Astrocyte of the cerebellum (primary cell): ENCODE data around the gene KLHL2.
"Not testable (repeated sequence)": the region's sequence is repeated elsewhere in the genome, so short reads cannot be mapped to it uniquely, and the experiment has no call there.

ENCODE experiments used
- DNase-seq: peaks from one replicate; pipeline ENCODE4 v3.0.0-alpha.2; 2011; ENCODE audit warnings: low read depth
- H3K4me3 ChIP-seq: 2 replicates; pipeline ENCODE4 v1.5.1; 2011; ENCODE audit warnings: mild to moderate bottlenecking, low read depth, low read length, moderate library complexity
- in situ Hi-C: cut with HindIII; loops from 2 replicates; pipeline ENCODE4 v1.10.0; 2017; ENCODE audit warnings: low sequenced_read_pairs
- TF ChIP-seq, protein P1 (sequence below): IDR thresholded peaks from 2 replicates; pipeline ENCODE4 v1.5.1; 2012; ENCODE audit warnings: low read length, low read depth, moderate library complexity, mild to moderate bottlenecking; ENCODE audit errors: missing control alignments

Gene KLHL2

DNA sequence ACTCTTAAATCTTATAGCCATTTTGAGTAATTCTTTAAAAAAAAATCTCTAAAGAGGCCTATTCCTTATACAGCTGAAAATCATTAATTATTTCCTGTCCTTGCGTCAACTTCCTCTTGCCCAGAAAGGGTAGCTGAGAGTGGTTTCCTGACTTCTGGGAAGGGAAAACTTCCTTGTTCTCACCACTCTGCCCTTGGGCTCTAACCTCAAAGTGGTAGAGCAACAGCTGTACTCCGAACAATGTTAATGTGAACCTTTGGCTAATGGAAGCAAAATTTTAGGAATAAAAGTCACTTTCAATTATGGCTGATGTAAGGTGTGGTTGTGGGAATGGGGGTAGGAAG lies 15.3 kb downstream of the KLHL2 start:
- TF ChIP-seq, protein P1, sequence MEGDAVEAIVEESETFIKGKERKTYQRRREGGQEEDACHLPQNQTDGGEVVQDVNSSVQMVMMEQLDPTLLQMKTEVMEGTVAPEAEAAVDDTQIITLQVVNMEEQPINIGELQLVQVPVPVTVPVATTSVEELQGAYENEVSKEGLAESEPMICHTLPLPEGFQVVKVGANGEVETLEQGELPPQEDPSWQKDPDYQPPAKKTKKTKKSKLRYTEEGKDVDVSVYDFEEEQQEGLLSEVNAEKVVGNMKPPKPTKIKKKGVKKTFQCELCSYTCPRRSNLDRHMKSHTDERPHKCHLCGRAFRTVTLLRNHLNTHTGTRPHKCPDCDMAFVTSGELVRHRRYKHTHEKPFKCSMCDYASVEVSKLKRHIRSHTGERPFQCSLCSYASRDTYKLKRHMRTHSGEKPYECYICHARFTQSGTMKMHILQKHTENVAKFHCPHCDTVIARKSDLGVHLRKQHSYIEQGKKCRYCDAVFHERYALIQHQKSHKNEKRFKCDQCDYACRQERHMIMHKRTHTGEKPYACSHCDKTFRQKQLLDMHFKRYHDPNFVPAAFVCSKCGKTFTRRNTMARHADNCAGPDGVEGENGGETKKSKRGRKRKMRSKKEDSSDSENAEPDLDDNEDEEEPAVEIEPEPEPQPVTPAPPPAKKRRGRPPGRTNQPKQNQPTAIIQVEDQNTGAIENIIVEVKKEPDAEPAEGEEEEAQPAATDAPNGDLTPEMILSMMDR: no peak
- in situ Hi-C loops: no loop called here
- H3K4me3 ChIP-seq: no peak overlapping the region
- DNase-seq: no peak

DNA sequence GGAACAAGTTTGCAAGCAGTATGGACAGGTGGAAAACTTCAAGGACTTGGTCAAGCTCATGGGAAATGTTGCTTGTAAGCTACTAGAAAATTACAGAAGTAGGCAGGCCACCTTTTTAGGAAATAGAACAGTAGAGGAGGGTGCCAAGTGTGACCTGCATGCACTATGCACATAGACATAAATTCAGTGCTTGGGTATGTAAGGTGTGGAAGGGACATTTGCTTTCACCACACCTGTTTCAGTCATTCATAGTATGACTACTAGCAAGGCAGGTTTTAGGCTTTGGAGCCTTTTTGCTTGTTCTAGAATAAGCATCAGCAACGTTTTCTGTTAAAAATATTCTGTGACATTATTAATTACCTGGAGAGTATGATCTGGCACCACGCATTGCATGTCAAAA lies 20.0 kb downstream of the KLHL2 start:
- in situ Hi-C loops, H3K4me3 ChIP-seq, DNase-seq: not testable (repeated sequence)

DNA sequence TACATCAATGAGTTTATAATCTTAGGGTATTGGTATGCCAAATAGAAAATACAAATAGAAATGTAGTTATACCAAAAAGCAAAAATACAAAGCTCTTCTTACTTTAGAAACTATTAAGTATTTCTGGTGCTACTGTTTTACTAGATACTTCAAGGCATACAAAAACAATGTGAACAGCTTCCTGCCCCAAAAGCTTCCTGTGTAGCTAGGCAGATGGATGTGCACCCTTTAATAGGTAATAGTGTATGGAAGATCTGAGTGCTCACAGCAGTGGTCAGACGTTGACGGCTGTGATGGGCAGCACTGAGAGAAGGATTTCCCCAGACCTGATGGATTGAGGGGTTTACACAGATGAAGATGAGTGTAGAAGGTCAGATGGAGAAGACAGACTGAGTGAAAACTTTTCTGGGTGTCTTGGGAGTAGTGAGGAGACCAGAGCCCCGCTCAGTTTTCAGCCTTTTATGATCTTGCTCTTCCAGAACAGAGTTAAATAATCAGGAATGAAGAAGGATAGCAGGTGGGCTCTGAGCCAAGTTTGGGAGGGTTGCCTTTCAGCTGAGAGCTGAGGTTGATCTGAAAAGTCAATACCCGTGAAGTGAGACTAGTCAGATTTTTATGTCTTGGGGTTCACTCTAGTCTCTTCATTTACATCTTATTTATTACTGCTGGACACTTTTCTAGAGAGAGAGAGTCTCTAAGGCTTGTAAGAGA lies 22.3 kb downstream of the KLHL2 start:
- DNase-seq, H3K4me3 ChIP-seq, in situ Hi-C loops: not testable (repeated sequence)

DNA sequence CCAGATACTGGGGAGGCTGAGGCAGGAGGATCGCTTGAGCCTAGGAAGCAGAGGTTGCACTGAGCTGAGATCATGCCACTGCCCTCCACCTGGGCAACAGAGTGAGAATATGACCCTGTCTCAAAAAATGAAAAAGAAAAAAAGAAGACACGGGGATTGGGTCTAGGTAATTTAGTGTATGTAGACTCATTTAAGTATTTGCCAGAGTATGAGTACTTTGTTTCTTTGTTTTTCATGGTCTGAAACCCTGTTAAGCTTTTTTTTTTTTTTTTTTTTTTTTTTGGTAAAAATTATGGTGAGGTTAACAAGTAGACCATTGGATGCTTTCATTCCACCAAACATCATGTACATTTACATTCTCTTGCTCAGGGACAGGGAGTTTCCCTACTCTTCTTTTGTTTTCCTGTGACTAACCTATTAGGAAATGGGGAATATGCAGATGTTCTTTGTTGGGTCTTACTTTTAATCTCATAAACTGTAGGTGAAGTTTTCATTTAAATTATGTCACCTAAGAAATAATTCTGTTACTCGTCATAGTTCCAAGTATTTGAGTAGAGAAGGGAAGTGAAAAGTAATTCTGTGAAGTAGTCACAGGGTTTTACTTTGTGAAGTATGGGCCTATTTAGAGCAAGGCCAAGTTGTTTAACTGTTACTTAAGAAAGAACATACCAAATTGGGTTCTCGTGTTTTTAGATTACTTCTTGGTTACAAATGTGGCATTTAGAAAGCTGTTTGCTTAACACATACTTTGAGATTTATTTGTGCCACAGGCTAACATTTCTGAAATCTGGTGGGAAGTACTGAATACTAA lies 25.5 kb downstream of the KLHL2 start:
- H3K4me3 ChIP-seq, in situ Hi-C loops, DNase-seq: not testable (repeated sequence)

- DNase-seq: no peak
- no peak overlapping the region for H3K4me3 ChIP-seq
- in situ Hi-C loops: no loop called here
- TF ChIP-seq, protein P1: no peak
Measured at GRCh38 chr4:165234766-165235165, 27.4 kb downstream of the KLHL2 start.

- in situ Hi-C loops, H3K4me3 ChIP-seq, DNase-seq: not testable (repeated sequence)
Measured at GRCh38 chr4:165236852-165237251, 29.5 kb downstream of the KLHL2 start.

DNA sequence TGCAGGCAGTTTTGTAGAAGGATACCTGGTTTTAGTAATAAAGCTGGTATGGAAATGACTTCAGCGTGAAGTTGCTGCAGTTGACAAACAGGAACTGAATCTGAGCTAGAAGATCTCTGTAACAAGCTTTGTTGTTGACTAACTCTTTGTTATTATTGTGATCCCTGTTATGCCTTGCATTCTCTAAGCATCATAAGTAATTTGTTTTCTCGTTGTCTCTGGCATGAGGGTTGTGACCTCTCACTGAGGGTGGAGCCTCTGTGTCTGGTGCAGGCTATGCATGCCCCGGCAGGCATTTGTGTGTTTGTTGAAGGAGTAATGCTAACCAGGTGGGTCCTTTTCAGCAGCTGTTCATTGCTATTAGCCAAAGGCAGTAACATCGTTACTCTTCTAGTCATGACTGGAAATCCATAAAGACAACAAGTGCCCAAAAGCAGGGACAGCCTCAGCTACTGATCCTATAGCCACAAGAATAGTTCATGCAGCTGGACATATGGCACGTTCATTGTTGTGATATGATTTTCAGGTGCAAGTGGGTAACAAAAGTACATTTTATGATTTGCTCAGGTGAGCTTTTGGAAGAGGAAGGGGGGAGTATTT lies 30.8 kb downstream of the KLHL2 start:
- in situ Hi-C loops, H3K4me3 ChIP-seq, DNase-seq: not testable (repeated sequence)

GRCh38 chr4:165240761-165241160 lies 33.4 kb downstream of the KLHL2 start:
- not testable (repeated sequence) for DNase-seq, H3K4me3 ChIP-seq

GRCh38 chr4:165244148-165244547 lies 36.8 kb downstream of the KLHL2 start:
- DNase-seq, in situ Hi-C loops, H3K4me3 ChIP-seq: not testable (repeated sequence)

More at GRCh38 chr4:165240761-165241160, 33.4 kb downstream of the KLHL2 start:
- in situ Hi-C loops: not testable (repeated sequence)

GRCh38 chr4:165244587-165245186 lies 37.3 kb downstream of the KLHL2 start:
- in situ Hi-C loops, H3K4me3 ChIP-seq, DNase-seq: not testable (repeated sequence)
